HG02588 (cell line): Measurements from ENCODE around the gene HGFAC.

Source experiments
- ATAC-seq: cut with Tn5 transposase; IDR thresholded peaks from one replicate; pipeline ENCODE4 v1.9.1; 2021; ENCODE audit warnings: mild to moderate bottlenecking, moderate library complexity; ENCODE audit not compliant: unreplicated experiment

The HGFAC gene

DNA sequence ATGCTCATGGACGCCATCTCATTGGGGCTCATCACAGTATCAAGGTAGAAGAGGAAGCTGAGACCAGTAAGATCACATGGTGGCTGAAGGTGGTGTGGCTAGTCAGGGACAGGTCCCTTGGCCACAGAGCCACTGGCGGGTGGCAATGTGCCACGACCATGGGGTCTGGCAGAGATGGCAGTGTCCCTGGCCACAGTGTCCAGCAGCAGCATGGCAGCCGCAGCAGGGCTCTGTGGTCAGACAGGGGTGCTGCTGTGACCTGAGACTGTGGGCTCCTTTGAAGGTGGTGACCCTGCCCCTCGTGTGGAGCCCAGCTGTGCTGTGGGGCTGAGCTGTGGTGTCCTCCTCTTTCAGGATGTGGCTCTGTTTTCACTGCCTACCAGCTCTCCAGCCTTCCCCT is 19.2 kb downstream of the HGFAC start:
- no peak for ATAC-seq

DNA sequence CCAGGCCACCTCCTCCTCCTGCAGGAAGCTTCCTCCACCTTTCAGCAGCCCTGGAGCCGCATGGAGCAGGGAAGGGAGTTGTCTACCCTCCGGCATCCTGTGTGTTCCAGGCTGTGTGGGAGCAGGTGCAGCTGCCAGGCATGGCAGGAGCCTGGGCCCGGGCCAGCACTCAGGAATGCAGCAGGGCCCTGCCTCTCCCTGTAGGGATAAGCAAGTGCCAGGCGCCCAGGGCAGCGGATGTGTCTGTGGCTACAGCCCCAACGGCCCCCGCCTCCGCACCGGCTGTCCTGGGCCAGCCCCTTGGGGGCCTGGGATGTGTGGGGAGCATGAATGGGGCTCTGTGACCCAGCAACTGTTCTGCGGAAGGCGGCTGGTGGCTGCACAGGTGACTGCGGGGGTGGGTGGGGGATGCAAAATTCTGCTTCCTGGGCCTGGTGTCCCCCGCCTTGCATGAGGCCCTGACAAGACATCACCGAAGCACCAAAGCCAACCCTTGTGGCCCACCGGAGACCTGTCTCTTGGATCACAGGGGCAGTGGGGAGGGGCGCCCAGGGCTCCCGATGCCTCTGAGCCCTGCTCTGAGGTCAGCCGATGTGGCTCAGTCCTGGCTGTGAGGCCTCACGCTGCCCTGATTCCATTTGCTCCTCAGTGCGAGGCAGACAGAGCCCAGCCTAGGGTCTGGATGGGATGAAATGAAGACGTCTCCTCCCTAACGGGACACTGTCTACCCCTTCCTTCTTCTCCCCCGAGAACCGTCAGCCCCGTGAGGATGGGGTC is 19.9 kb downstream of the HGFAC start:
- ATAC-seq: no peak

DNA sequence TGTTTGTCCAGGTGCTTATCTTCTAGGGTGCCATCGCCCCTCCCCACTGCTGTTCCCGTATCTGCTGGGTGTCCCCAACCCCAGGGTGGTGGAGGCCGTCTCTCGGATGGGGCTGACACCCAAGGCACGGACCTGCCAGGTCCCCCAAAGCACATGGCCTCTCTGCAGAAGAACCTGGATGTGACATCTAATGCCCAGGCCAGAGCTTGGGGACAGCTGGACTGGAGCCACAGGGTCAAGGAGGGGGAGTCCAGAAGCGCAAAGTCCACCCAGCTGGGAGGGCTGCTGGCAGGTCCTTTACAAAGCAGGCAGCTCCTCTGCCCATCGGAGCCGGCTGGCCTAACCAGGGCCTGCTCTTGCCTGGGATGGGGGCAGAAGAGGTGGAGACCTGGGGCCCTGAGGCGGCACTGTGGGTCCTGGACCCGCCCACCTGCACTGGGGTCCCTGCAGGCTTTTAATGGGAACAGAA is 20.6 kb downstream of the HGFAC start:
- no peak for ATAC-seq

DNA sequence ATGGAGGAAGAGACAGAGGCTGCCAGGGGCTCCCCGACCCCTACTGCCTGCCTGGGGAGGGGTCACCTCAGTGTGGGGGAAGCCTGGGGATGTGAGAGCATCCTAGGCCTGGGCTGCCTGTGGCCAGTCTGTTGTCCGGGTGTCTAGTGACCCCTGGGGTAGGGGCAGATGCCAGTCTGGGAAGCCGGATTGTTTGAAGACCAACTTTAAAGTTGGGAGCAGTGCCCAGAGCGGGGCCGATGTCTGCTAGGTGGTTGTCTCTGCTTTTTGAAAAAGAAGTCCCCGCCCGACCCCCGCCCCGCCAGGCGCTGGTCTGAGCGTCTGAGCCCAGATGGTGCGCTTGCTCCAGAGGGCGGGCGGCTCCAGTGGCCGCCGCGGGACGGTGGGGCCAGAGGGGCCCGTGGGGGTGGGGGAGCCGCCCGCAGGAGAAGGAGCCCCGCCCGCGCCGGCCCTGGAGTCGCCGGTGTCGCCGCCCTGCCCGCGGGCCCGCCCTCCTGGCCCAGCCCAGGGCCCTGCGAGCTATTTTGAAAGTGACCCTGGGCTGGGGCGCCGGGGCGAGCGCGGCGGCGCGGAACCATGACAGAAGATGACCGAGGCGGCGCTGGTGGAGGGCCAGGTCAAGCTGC is 21.1 kb downstream of the HGFAC start, which contains the start of gene DOK7:
Gene DOK7 (plus strand): TSS at position 517 of the 626 bp plus-strand sequence. CDS start 70 bp downstream, at position 587.
- no peak for ATAC-seq

DNA sequence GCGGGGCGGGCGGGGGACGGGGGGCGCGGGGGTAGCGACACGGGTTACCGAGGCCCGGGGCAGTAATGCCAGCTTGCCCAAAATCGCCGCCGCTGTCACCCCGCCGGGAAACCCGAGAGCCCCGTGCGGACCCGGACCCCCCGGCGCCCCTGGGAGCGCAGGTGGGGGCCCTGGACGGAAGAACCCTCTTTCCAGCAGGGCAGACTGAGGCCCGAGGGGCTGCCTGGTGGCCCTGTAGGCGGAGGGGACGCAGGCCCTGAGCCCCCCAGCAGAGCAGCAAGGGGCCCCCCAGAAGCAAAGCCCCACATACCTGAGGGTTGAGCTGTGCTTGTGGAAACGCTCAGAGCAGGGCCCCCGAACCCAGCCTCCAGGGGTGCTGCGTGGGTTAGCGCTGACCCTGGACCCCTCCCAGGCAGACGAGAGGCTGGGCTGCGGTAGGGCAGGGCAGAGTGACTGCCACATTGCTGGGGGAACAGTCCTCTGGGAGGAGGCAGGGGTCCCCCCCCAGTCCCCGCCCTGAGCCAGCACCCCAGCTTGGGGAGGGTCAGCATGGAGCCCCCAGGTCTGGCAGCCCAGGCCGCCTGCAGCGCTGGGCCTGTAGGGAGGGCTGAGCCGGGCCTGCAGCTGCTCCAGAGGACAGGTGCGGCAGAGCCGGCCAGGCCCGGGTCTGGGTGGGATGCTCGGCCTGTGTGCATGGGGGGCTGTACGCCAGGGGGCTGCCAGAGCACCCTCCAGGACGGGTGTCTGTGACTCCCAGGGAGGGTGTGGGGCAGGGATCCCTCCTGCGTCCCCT is 22.0 kb downstream of the HGFAC start:
- ATAC-seq: no peak

DNA sequence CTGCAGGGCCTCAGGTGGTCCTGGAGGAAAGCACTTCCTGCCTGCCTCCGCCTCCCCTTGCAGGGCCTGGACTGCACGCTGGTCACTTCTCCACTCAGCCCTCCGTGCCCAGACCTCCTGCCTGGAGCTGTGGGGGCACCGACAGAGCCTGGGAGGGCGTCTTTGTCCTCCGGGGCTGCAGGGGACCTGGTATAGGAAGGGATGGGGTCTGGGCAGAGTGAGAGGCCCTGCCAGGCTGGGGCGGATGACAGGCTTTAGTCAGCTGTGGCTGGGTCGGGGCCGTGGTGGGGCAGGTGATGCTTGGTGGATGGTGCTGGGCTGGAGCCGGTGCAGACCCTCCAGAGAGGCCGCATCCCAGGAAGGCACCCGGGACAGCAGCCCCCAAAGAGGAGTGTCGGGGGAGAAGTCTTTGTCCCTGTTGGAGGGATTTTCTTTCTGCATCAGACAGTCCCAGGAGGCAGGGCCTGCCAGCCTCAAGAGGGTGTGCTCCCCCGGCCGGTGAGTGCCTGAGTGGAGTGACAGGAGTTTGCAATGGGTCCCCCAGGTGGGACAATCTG is 22.7 kb downstream of the HGFAC start:
- ATAC-seq: no peak

DNA sequence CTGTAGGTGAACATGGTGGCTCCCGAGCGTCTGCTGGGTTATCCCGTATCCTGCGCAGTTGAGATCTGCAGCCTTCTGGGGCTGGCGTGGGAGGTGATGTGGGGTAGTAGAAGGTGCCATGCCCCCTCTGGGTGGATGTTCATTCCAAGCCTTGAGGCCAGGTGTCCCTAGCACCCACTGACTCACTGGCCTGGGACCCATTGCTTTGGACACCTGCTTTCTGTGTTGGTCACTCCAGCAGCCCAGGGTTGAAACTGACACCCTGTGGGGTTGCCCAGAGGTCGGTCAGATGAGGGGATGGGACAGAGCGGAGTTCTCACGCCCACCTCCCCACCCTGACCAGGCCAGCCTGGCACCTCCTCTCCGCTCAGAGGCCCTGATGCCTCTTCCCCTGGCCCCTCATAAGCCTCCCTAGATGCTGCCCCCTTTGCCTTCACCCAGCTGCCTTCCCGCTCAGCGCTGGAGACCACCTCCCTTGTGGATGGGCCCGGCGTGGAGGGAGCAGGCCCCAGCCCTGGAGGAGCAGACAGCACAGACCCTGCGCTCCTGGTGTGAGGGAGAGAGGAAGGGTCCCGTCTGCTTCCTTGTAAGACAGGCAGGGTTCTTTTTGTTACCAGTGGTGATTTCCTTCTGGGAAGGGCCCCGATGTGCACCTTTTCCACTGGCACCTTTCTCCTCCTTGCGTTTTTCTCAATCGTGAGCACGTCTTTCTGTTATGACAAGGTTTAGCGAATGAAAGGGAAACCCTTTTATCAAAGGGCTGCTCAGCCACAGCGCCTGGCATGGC is 23.3 kb downstream of the HGFAC start:
- no peak for ATAC-seq

DNA sequence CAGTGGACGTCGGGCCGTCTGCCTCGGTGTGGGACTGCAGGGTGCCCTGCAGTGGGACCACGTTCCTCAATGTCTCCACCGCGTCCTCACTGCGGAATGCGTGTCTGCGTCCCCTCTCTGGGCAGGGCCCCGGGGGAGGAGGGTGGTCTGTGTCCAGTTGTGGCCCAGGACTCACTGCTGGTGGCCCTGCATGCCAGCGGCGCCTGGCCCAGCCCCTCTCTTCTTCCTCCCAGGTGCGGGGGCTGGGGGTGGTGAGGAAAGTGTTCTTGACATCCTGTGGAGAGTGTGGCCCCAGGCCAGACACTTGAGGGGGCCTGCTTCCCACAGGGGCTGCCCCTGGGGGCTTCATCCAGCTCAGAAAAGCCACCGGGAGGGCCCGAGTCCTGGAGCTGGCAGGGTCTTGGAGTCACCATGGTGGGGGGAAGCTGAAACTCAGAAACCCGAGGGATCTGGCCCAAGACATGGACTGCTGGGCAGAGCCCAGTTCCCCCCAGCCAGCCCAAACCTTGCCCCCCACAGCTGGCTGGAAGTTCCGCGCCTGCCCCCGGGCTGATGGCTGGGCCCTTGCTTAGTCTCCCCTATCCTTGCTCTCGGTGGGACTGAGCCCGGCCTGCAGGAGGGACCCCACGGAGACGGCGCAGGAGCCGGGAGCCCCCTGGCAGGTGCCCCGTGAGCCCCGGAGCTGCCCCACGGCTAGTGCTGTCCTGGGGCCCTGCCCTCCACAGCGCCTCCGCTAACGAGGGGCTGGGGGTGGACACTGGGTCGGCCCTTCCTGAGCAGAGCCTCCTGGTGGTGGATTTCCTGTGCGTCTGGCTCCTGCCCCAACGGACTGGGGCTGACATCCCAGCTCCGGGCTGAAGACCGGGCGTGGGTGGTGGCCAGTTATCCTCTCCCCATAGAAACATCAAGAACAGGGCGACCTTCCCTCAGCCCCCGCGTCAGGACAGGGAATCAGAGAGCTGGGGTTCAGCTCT is 24.2 kb downstream of the HGFAC start:
- ATAC-seq: no peak

DNA sequence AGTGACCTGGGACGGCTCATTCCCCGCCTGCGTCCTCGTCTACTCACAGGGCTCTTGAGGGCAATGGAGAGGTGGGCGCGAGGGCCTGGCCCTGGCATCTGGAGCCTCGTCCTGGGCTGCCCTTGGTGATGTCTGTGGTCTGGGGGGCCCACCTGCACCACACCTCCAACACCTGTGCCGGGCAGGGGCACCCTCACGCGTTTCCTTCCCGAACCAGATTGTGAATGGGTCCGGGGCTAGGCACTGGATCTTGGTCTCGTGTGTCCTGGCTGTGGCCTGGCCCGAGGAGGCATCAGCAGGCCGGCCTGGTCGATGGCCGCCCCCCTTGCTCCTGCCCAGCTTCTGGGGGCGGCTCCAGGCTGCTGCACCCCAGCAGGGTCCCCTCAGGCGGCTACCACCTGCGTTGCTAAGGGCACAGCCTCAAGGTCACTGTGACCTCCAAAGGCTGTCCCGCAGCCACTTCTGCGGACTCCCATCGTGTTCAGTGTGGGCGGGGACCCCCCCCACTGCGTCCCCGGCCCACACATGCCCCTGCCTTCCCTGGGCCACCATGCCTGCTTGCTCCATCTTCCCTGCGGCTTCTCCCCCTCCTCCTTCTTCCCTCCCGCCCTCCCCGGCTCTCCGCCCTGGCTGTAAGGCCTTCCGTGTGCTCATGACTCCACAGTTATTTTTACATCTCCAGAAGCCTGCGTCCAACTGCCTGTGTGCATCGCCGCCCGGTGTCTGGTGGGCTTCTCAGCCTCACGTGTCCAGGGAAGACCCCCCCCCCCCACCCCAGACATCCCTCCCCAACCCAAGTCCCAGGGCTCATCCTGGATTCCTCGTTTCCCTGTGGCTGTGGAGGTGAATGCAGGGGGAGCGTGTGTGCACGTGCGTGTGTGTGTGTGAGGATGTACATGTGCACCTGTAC is 25.2 kb downstream of the HGFAC start:
- no peak for ATAC-seq

DNA sequence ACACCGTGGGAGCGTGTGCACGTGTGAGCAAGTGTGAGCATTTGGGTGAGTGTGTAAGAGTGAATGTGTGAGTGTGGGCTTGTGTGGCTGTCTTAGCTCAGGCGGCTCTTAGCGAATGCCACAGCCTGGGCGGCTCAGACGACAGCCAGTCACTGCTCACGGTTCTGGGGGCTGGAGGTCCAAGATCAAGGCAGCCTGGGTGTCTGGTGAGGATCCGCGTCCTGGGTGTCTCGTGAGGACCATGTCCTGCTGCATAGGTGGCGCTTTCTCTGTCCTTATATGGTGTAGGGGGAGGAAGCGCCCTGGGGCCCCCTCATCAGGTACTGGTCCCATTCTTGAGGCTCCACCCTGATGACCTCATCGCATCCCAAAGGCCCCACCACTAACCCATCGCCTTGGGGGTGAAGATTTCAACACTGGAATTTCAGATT is 25.8 kb downstream of the HGFAC start:
- no peak for ATAC-seq

DNA sequence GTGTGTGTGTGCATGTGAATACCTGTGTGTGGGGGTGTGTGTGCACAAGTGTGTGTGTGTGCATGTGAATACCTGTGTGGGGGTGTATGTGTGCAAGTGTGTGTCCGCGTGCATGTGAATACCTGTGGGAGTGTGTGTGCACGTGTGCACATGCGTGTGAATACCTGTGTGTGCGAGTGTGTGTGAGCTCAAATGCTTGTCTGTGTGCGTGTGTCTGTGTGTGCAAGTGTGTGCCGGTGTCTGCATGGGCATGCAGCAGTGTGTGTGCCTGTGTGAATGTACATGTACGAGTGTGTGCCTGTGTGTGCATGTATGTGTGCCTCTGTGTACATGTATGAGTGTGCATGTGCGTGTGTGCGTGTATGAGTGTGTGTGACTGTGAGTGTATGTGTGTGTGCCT is 26.4 kb downstream of the HGFAC start:
- ATAC-seq: no peak

DNA sequence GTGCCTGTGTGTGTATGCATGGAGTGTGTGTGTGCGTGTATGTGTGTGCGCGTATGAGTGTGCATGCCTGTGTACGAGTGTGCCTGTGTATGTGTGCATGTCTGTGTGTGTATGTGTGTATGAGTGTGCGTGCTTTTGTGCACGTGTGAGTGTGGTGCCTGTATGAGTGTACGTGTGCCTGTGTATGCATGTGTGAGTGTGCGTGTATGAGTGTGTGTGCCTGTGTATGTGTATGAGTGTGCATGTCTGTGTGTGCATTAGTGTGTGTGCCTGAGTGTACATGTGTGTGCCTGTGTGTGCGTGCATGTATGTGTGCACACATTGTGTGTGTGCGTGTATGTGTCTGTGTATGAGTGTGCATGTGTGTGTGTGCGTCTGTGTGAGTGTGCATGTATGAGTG is 27.0 kb downstream of the HGFAC start:
- ATAC-seq: no peak

DNA sequence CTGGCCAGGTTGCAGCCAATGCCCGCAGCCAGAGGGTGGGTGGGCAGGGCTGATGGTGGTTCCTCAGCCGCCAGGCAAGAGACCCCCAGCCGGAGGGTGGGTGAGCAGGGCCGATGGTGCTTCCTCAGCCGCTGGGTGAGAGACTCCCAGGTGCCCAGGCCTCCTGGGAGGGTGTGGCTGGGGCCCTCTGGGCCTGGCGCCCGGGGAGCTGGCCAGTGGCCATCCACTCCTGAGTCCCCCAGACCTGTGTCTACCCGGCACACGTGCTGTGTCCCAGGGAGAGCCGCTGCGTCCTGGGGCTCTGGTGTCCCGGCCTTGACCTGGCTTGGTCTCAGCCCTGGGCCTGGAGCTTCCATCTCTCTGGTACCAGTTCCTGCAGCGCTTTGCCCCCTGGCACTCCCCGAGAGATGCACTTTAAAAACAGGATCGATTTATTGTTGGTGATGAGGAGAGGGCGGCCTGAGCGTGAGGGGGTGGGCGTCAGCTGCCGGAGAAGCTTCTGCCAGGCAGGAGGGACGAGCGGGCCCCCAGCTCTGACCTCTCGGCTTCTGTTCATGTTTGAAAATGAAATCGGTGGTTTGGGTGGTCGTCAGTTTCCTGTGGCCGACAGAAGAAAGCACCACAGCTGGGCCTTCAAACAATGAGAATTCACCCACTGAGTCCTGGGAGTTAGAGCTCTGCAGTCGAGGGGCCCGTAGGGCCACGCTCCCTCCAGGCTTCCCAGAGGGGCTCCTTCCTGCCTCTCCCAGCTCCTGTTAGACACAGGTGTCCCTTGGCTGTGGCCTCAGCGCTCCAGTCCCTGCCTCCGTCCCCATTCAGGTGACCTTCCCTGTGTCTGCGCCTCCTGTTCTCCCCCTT is 27.8 kb downstream of the HGFAC start:
- no peak for ATAC-seq

DNA sequence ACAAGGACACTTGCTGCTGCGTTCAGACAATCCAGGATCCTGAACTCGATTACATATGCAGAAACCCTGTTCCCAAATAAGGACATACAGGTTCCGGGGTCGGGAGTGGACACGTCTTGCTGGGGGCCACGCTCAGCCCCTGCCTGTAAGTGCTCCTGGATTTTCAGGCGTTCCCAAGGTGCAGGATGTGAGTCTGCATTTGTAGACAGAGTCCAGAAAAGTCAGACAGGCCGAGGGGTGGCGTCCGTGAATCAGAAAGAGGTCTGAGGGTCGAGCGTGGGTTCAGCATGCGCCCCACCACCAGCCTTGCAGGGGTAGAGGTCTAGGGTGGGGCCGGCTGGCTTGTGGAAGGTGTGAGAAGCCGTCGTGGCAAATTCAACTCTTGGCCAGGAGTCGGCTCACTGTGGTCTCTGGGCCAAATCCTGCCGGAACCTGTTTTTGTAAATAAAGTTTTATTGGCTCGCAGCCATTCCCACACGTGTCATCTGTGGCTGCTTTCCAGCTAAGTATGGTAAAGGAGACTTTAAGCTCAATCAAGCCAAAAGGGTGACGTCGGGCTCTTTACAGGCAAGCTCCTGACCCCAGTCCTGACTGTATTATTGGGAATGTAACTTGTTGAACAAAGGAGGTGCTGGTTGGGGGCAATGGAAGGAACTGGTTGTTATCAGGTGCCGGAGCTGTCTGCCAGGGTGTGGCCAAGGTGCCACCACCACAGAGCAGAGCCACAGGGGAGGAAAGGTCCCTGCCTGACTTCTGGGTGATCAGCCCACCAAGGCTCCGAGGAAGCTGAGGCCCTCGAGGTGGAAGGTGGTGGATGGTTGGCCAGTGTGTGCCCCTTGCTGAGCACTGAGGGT is 28.7 kb downstream of the HGFAC start:
- ATAC-seq: no peak

DNA sequence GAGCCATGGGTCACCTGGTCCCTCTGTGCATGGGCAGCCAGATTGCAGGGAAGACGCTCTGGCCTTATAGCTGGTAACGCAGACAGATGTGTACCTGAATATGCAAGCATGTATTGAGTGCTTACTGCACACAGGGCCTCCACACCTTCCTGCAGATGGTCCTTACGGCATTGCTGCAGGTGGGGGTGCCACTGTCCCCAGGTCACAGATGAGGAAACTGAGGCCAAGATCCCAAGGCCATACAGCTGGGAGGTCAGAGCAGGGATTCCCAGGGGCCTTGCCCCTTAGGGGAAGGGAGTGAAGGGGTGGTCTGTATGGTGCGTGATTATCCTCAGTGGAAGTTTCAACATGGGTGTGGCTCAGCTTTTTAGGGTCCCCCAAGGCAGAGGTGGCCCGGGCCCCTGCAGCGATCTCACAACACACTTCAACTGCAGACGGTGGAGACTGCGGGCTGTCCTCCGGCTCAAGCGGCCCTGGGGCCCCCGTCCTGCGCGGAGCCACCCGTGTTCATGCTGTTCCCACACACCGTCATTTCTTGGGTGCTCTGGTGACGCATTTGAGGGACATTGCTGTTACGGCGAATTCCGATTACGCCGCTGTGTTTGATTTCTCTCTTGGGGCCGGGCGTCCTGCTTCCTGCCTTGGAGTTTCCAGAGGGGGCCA is 29.5 kb downstream of the HGFAC start:
- ATAC-seq: no peak

DNA sequence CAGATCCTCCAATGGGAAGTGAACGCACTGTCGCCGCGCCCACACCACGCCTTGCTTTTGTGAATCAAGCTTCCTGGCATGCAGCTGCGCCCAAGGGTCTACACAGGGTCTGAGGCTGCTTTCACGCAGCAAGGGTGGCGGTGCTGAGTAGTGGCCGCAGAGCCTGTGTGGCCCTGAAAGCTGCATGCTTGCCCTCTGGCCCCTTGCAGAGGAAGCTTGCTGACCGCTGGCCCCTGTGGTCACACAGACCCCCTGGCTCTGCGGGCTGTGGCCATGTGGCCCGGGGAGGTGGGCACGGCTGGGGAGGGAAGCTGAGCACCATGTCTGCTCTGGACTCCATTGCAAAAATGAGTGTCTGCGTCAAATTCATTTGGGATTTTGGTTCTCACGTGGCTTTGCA is 30.1 kb downstream of the HGFAC start:
- no peak for ATAC-seq
